Measurements from ENCODE around the gene CHFR.
"Not testable (repeated sequence)": the region's sequence is repeated elsewhere in the genome, so short reads cannot be mapped to it uniquely, and the experiment has no call there.

CHFR gene

GRCh38 chr12:132847363-132848356 lies 39.7 kb downstream of the CHFR start:
- Histone ChIP-seq H2BK120ac (ENCODE audit: low read depth, low read length) (no peak overlapping the region), H3K4me3 (ENCODE audit: insufficient read depth in 1 of 2, low read depth in 1 of 2, low read length in 2 of 2) (no peak overlapping the region), H3K4me2 (ENCODE audit: low read length, poor library complexity, severe bottlenecking) (no peak overlapping the region), H2AFZ (ENCODE audit: low read depth, low read length) (no peak overlapping the region), H3K4ac (ENCODE audit: low read depth in 1 of 2, low read length in 2 of 2) (no peak overlapping the region), H4K91ac (ENCODE audit: low read length) (no peak overlapping the region), H3K23ac (ENCODE audit: low read length in 2 of 2) (no peak overlapping the region), H3K9ac (ENCODE audit: low read length) (no peak overlapping the region), H3K36me3 (ENCODE audit: control insufficient read depth in 1 of 2, insufficient read depth in 2 of 2, low read depth in 1 of 2, low read length in 2 of 2) (peaks cover 76 to 83% of the 10 kb centered on the region in 2 experiments), H3K18ac (ENCODE audit: low read depth in 1 of 2, low read length in 2 of 2) (no peak overlapping the region), H2BK15ac (ENCODE audit: low read depth, poor library complexity, severe bottlenecking) (no peak overlapping the region), H4K8ac (ENCODE audit: low read length) (no peak overlapping the region), H3K27ac (ENCODE audit: low read length, poor library complexity, severe bottlenecking) (no peak overlapping the region), H3K9me3 (ENCODE audit: control insufficient read depth, low read length) (no peaks in the 10 kb centered on the region), H2BK12ac (ENCODE audit: low read length in 2 of 2) (no peak overlapping the region), H2AK5ac (ENCODE audit: low read length, severe bottlenecking) (no peak overlapping the region), H3K27me3 (ENCODE audit: control insufficient read depth in 1 of 2, insufficient read depth in 1 of 2, low read length in 2 of 2) (no peaks in the 10 kb centered on the region), H3K14ac (ENCODE audit: low read length in 2 of 2) (no peak overlapping the region), H2BK5ac (ENCODE audit: low read depth, low read length, poor library complexity, severe bottlenecking) (no peak overlapping the region), H3K79me1 (replicated peaks; ENCODE audit: low read length, poor library complexity, severe bottlenecking) (peaks cover 30% of the 10 kb centered on the region), H3K4me1 (ENCODE audit: control insufficient read depth, insufficient read depth, low read depth, low read length) (no peaks in the 10 kb centered on the region)
- WGBS: 93% methylated on average over 29 of the region's 30 CpGs
- no peak for DNase-seq

GRCh38 chr12:132844681-132845080 lies 42.7 kb downstream of the CHFR start:
- H2AFZ ChIP-seq (ENCODE audit: low read depth, low read length); H3K23ac ChIP-seq (ENCODE audit: low read length in 2 of 2); H2AK5ac ChIP-seq (ENCODE audit: low read length, severe bottlenecking); H2BK12ac ChIP-seq (ENCODE audit: low read length in 2 of 2); H3K9ac ChIP-seq (ENCODE audit: low read length); H3K18ac ChIP-seq (ENCODE audit: low read depth in 1 of 2, low read length in 2 of 2); H3K27me3 ChIP-seq (ENCODE audit: control insufficient read depth in 1 of 2, insufficient read depth in 1 of 2, low read length in 2 of 2); H3K4me2 ChIP-seq (ENCODE audit: low read length, poor library complexity, severe bottlenecking); H3K27ac ChIP-seq (ENCODE audit: low read length, poor library complexity, severe bottlenecking); H3K14ac ChIP-seq (ENCODE audit: low read length in 2 of 2); H4K91ac ChIP-seq (ENCODE audit: low read length); H3K4me3 ChIP-seq (ENCODE audit: insufficient read depth in 1 of 2, low read depth in 1 of 2, low read length in 2 of 2); H3K4me1 ChIP-seq (ENCODE audit: control insufficient read depth, insufficient read depth, low read depth, low read length); H3K9me3 ChIP-seq (ENCODE audit: control insufficient read depth, low read length); DNase-seq; H2BK15ac ChIP-seq (ENCODE audit: low read depth, poor library complexity, severe bottlenecking); H2BK120ac ChIP-seq (ENCODE audit: low read depth, low read length); H4K8ac ChIP-seq (ENCODE audit: low read length); H3K4ac ChIP-seq (ENCODE audit: low read depth in 1 of 2, low read length in 2 of 2); H2BK5ac ChIP-seq (ENCODE audit: low read depth, low read length, poor library complexity, severe bottlenecking): not testable (repeated sequence)
- Histone ChIP-seq H3K36me3 (ENCODE audit: control insufficient read depth in 1 of 2, insufficient read depth in 2 of 2, low read depth in 1 of 2, low read length in 2 of 2) (peaks cover 82 to 83% of the 10 kb centered on the region in 2 experiments), H3K79me1 (replicated peaks; ENCODE audit: low read length, poor library complexity, severe bottlenecking) (peaks cover 22% of the 10 kb centered on the region)
- WGBS: 98% methylated on average over 7 of the region's 11 CpGs

- Histone ChIP-seq H3K4ac (ENCODE audit: low read depth in 1 of 2, low read length in 2 of 2) (no peak overlapping the region), H3K18ac (ENCODE audit: low read depth in 1 of 2, low read length in 2 of 2) (no peak overlapping the region), H3K9ac (ENCODE audit: low read length) (no peak overlapping the region), H3K4me3 (ENCODE audit: insufficient read depth in 1 of 2, low read depth in 1 of 2, low read length in 2 of 2) (no peak overlapping the region), H2BK15ac (ENCODE audit: low read depth, poor library complexity, severe bottlenecking) (no peak overlapping the region), H4K8ac (ENCODE audit: low read length) (no peak overlapping the region), H4K91ac (ENCODE audit: low read length) (no peak overlapping the region), H3K4me2 (ENCODE audit: low read length, poor library complexity, severe bottlenecking) (no peak overlapping the region), H3K27ac (ENCODE audit: low read length, poor library complexity, severe bottlenecking) (no peak overlapping the region), H2BK5ac (ENCODE audit: low read depth, low read length, poor library complexity, severe bottlenecking) (no peak overlapping the region), H2AK5ac (ENCODE audit: low read length, severe bottlenecking) (no peak overlapping the region), H3K4me1 (ENCODE audit: control insufficient read depth, insufficient read depth, low read depth, low read length) (no peaks in the 10 kb centered on the region), H3K27me3 (ENCODE audit: control insufficient read depth in 1 of 2, insufficient read depth in 1 of 2, low read length in 2 of 2) (no peaks in the 10 kb centered on the region), H2BK120ac (ENCODE audit: low read depth, low read length) (no peak overlapping the region), H3K23ac (ENCODE audit: low read length in 2 of 2) (no peak overlapping the region), H3K79me1 (replicated peaks; ENCODE audit: low read length, poor library complexity, severe bottlenecking) (peaks cover 18% of the 10 kb centered on the region), H3K14ac (ENCODE audit: low read length in 2 of 2) (no peak overlapping the region), H3K36me3 (ENCODE audit: control insufficient read depth in 1 of 2, insufficient read depth in 2 of 2, low read depth in 1 of 2, low read length in 2 of 2) (peaks cover 76 to 84% of the 10 kb centered on the region in 2 experiments), H3K9me3 (ENCODE audit: control insufficient read depth, low read length) (no peaks in the 10 kb centered on the region), H2AFZ (ENCODE audit: low read depth, low read length) (no peak overlapping the region), H2BK12ac (ENCODE audit: low read length in 2 of 2) (no peak overlapping the region)
- DNase-seq: no peak
- WGBS: 97% methylated on average over 21 of the region's 21 CpGs
Observed at GRCh38 chr12:132842449-132843045, 44.9 kb downstream of the CHFR start.

- Histone ChIP-seq H3K9me3 (ENCODE audit: control insufficient read depth, low read length) (no peaks in the 10 kb centered on the region), H3K27me3 (ENCODE audit: control insufficient read depth in 1 of 2, insufficient read depth in 1 of 2, low read length in 2 of 2) (no peaks in the 10 kb centered on the region), H3K79me1 (replicated peaks; ENCODE audit: low read length, poor library complexity, severe bottlenecking) (peaks cover 19% of the 10 kb centered on the region), H3K9ac (ENCODE audit: low read length) (no peak overlapping the region), H4K8ac (ENCODE audit: low read length) (no peak overlapping the region), H3K4ac (ENCODE audit: low read depth in 1 of 2, low read length in 2 of 2) (no peak overlapping the region), H3K36me3 (ENCODE audit: control insufficient read depth in 1 of 2, insufficient read depth in 2 of 2, low read depth in 1 of 2, low read length in 2 of 2) (peaks cover 74 to 84% of the 10 kb centered on the region in 2 experiments), H3K4me2 (ENCODE audit: low read length, poor library complexity, severe bottlenecking) (no peak overlapping the region), H3K4me3 (ENCODE audit: insufficient read depth in 1 of 2, low read depth in 1 of 2, low read length in 2 of 2) (no peak overlapping the region), H3K23ac (ENCODE audit: low read length in 2 of 2) (no peak overlapping the region), H2BK5ac (ENCODE audit: low read depth, low read length, poor library complexity, severe bottlenecking) (no peak overlapping the region), H2BK15ac (ENCODE audit: low read depth, poor library complexity, severe bottlenecking) (no peak overlapping the region), H4K91ac (ENCODE audit: low read length) (no peak overlapping the region), H3K27ac (ENCODE audit: low read length, poor library complexity, severe bottlenecking) (no peak overlapping the region), H2BK12ac (ENCODE audit: low read length in 2 of 2) (no peak overlapping the region), H3K18ac (ENCODE audit: low read depth in 1 of 2, low read length in 2 of 2) (no peak overlapping the region), H2AK5ac (ENCODE audit: low read length, severe bottlenecking) (no peak overlapping the region), H2AFZ (ENCODE audit: low read depth, low read length) (no peak overlapping the region), H2BK120ac (ENCODE audit: low read depth, low read length) (no peak overlapping the region), H3K4me1 (ENCODE audit: control insufficient read depth, insufficient read depth, low read depth, low read length) (no peaks in the 10 kb centered on the region), H3K14ac (ENCODE audit: low read length in 2 of 2) (no peak overlapping the region)
- 94% methylated on average over 15 of the region's 15 CpGs for WGBS
- DNase-seq: no peak
Observed at GRCh38 chr12:132841151-132841550, 46.3 kb downstream of the CHFR start.

Data from mesenchymal stem cell (in vitro differentiated cells and primary cell).